HEK293 (cell line): ENCODE results near the gene DSG2.

Experiments
- CTCF ChIA-PET: fragments of 350-600 bp; formaldehyde crosslinking; extraction: SDS; loops from one replicate; lab custom pipeline; 2021; ENCODE audit warnings: antibody characterized with exemption; lab: Yijun Ruan, JAX
- POLR2A ChIA-PET: fragments of 300-600 bp; formaldehyde crosslinking; extraction: SDS; loops from one replicate; lab custom pipeline; 2020; ENCODE audit warnings: antibody characterized with exemption, inconsistent platforms; lab: Yijun Ruan, JAX
- H3K27ac ChIP-seq: fragments of 200-500 bp; sonication (Bioruptor generic); 2 replicates; pipeline ENCODE4 v1.5.1; 2014; ENCODE audit warnings: low read depth, low read length, control low read depth, inconsistent platforms; ENCODE audit errors: extremely low read depth
- H3K36me3 ChIP-seq, 2 experiments: fragments of 200-500 bp in 1 of 2; sonication (Bioruptor generic) in 1 of 2; 1 replicate in 1 of 2; 2 replicates in 1 of 2; pipeline ENCODE4 v1.5.1; 2014 to 2017; ENCODE audit warnings: inconsistent platforms in 2 of 2, low read length in 2 of 2; ENCODE audit not compliant: control insufficient read depth in 2 of 2, insufficient read depth in 1 of 2
- H3K4me1 ChIP-seq: fragments of 200-500 bp; sonication (Bioruptor generic); 2 replicates; pipeline ENCODE4 v1.5.1; 2014; ENCODE audit warnings: mild to moderate bottlenecking, low read length, inconsistent platforms; ENCODE audit not compliant: control insufficient read depth, insufficient read depth
- H3K4me3 ChIP-seq: 2 replicates; pipeline ENCODE4 v1.5.1; 2011; ENCODE audit warnings: low read depth, mild to moderate bottlenecking, control low read depth, low read length, moderate library complexity
- H3K9me3 ChIP-seq: fragments of 200-500 bp; sonication (Bioruptor generic); 2 replicates; pipeline ENCODE4 v1.5.1; 2014; ENCODE audit warnings: low read depth, low read length, inconsistent platforms; ENCODE audit not compliant: control insufficient read depth, insufficient read depth
- AEBP2 ChIP-seq: fragments of 450-650 bp; formaldehyde crosslinking; IDR thresholded peaks from 2 replicates; pipeline ENCODE4 v1.5.1; 2016; ENCODE audit warnings: missing biosample characterization, missing genetic modification characterization, borderline replicate concordance
- BCL11B ChIP-seq: fragments of 450-650 bp; formaldehyde crosslinking; IDR thresholded peaks from 2 replicates; pipeline ENCODE4 v1.5.1; 2016; ENCODE audit warnings: low read depth, missing biosample characterization, missing genetic modification characterization
- EGR2 ChIP-seq: fragments of 450-650 bp; formaldehyde crosslinking; IDR thresholded peaks from 2 replicates; pipeline ENCODE4 v1.5.1; 2016; ENCODE audit warnings: low read depth, missing biosample characterization, missing genetic modification characterization
- KLF16 ChIP-seq: fragments of 450-650 bp; formaldehyde crosslinking; IDR thresholded peaks from 2 replicates; pipeline ENCODE4 v1.5.1; 2017; ENCODE audit warnings: missing biosample characterization, missing genetic modification characterization
- REST ChIP-seq: fragments of 450-650 bp; formaldehyde crosslinking; IDR thresholded peaks from 2 replicates; pipeline ENCODE4 v1.5.1; 2016; ENCODE audit warnings: missing biosample characterization, missing genetic modification characterization
- ZNF121 ChIP-seq: fragments of 450-650 bp; formaldehyde crosslinking; IDR thresholded peaks from 2 replicates; pipeline ENCODE4 v1.5.1; 2016; ENCODE audit warnings: missing biosample characterization, missing genetic modification characterization
- ZNF140 ChIP-seq: fragments of 450-650 bp; formaldehyde crosslinking; IDR thresholded peaks from 2 replicates; pipeline ENCODE4 v1.5.1; 2016; ENCODE audit warnings: missing biosample characterization, missing genetic modification characterization
- ZNF146 ChIP-seq: fragments of 450-650 bp; formaldehyde crosslinking; IDR thresholded peaks from 2 replicates; pipeline ENCODE4 v1.5.1; 2016; ENCODE audit warnings: missing biosample characterization, missing genetic modification characterization
- ZNF18 ChIP-seq: fragments of 450-650 bp; formaldehyde crosslinking; IDR thresholded peaks from 2 replicates; pipeline ENCODE4 v1.5.1; 2016; ENCODE audit warnings: missing biosample characterization, missing genetic modification characterization
- ZNF23 ChIP-seq: fragments of 450-650 bp; formaldehyde crosslinking; IDR thresholded peaks from 2 replicates; pipeline ENCODE4 v1.5.1; 2016; ENCODE audit warnings: missing biosample characterization, missing genetic modification characterization, borderline replicate concordance
- ZNF354C ChIP-seq: fragments of 450-650 bp; formaldehyde crosslinking; IDR thresholded peaks from 2 replicates; pipeline ENCODE4 v1.5.1; 2016; ENCODE audit warnings: missing biosample characterization, missing genetic modification characterization, low read depth, borderline replicate concordance
- ZNF398 ChIP-seq: fragments of 450-650 bp; formaldehyde crosslinking; IDR thresholded peaks from 2 replicates; pipeline ENCODE4 v1.5.1; 2017; ENCODE audit warnings: missing biosample characterization, missing genetic modification characterization
- ZNF488 ChIP-seq: fragments of 450-650 bp; formaldehyde crosslinking; IDR thresholded peaks from 2 replicates; pipeline ENCODE4 v1.5.1; 2016; ENCODE audit warnings: missing biosample characterization, missing genetic modification characterization
- ZNF510 ChIP-seq: fragments of 450-650 bp; formaldehyde crosslinking; IDR thresholded peaks from 2 replicates; pipeline ENCODE4 v1.5.1; 2018; ENCODE audit warnings: mild to moderate bottlenecking, missing genetic modification characterization, missing biosample characterization; ENCODE audit not compliant: insufficient replicate concordance
- ZNF529 ChIP-seq: fragments of 450-650 bp; formaldehyde crosslinking; IDR thresholded peaks from 2 replicates; pipeline ENCODE4 v1.5.1; 2017; ENCODE audit warnings: missing genetic modification characterization, missing biosample characterization; ENCODE audit not compliant: insufficient replicate concordance
- ZNF544 ChIP-seq: fragments of 450-650 bp; formaldehyde crosslinking; IDR thresholded peaks from 2 replicates; pipeline ENCODE4 v1.5.0; 2017; ENCODE audit warnings: missing biosample characterization, missing genetic modification characterization
- ZNF629 ChIP-seq: fragments of 450-650 bp; formaldehyde crosslinking; IDR thresholded peaks from 2 replicates; pipeline ENCODE4 v1.5.1; 2017; ENCODE audit warnings: missing biosample characterization, missing genetic modification characterization
- ZNF645 ChIP-seq: fragments of 450-650 bp; formaldehyde crosslinking; IDR thresholded peaks from 2 replicates; pipeline ENCODE4; 2016; ENCODE audit warnings: missing biosample characterization, missing genetic modification characterization
- ZNF660 ChIP-seq: fragments of 450-650 bp; IDR thresholded peaks from 2 replicates; pipeline ENCODE4 v1.5.1; 2018; ENCODE audit warnings: missing biosample characterization, mild to moderate bottlenecking, missing genetic modification characterization
- ZNF677 ChIP-seq: fragments of 450-650 bp; IDR thresholded peaks from 2 replicates; pipeline ENCODE4 v1.5.0; 2018; ENCODE audit warnings: missing biosample characterization, mild to moderate bottlenecking, missing genetic modification characterization, moderate library complexity
- ZNF692 ChIP-seq: fragments of 450-650 bp; formaldehyde crosslinking; IDR thresholded peaks from 2 replicates; pipeline ENCODE4 v1.5.1; 2016; ENCODE audit warnings: missing biosample characterization, missing genetic modification characterization

The DSG2 gene

GRCh38 chr18:31555971-31556747, 58.2 kb downstream of the DSG2 start (continued):
- no peak for TF ChIP-seq AEBP2 (tag by site-specific recombination)
- TF ChIP-seq EGR2 (tag by site-specific recombination): no peak
- no peak for TF ChIP-seq ZNF529
- TF ChIP-seq, all 188 proteins: peak for 8

GRCh38 chr18:31557446-31557845, 59.5 kb downstream of the DSG2 start:
- CTCF ChIA-PET: interaction anchor here (0.6 to 3.2 kb wide), 8 partner anchors 13 to 578 kb away, joined by 3 to 37 read pairs (median 3); no protein-coding TSS in a partner anchor
- TF ChIP-seq ZNF660 (tag by site-specific recombination) (no peak), ZNF510 (tag by site-specific recombination) (no peak), ZNF645 (no peak), ZNF18 (tag by site-specific recombination) (no peak), ZNF692 (no peak), ZNF398 (tag by site-specific recombination) (no peak), ZNF354C (tag by site-specific recombination) (no peak), ZNF140 (tag by site-specific recombination) (no peak), KLF16 (tag by site-specific recombination) (no peak), REST (no peak), ZNF677 (tag by site-specific recombination) (no peak), ZNF544 (tag by site-specific recombination) (no peak), BCL11B (tag by site-specific recombination) (no peak), ZNF146 (no peak), ZNF121 (no peak), ZNF629 (tag by site-specific recombination) (no peak), ZNF488 (tag by site-specific recombination) (no peak), ZNF23 (tag by site-specific recombination) (no peak)
- POLR2A ChIA-PET: no interaction called here

More at GRCh38 chr18:31557446-31557845, 59.5 kb downstream of the DSG2 start:
- H3K27ac ChIP-seq: no peak overlapping the region
- no peaks in the 10 kb centered on the region for H3K9me3 ChIP-seq
- H3K4me1 ChIP-seq: no peaks in the 10 kb centered on the region
- H3K36me3 ChIP-seq: no peaks in the 10 kb centered on the region
- no peak overlapping the region for H3K4me3 ChIP-seq
